Muscle of leg (tissue), 11 donors: ENCODE measurements around the gene RNF208. TPM values are rescaled to one million over a fixed set of nuclear protein-coding genes. Genes with fewer than 3 reads are reported as not detected.

ENCODE experiments used
- DNase-seq: peaks from one replicate; pipeline ENCODE4 v3.0.0; 2013
- H3K27ac ChIP-seq: one replicate; pipeline ENCODE4 v1.5.1; 2013; ENCODE audit warnings: mild to moderate bottlenecking, low read length, control low read depth
- H3K27me3 ChIP-seq: one replicate; pipeline ENCODE4 v1.6.1; 2013; ENCODE audit warnings: low read length; ENCODE audit not compliant: control insufficient read depth, insufficient read depth
- H3K36me3 ChIP-seq: one replicate; pipeline ENCODE4 v1.6.1; 2013; ENCODE audit warnings: low read length; ENCODE audit not compliant: control insufficient read depth, insufficient read depth
- H3K4me1 ChIP-seq: one replicate; pipeline ENCODE4 v1.6.1; 2013; ENCODE audit warnings: low read length; ENCODE audit not compliant: control insufficient read depth, insufficient read depth
- H3K4me3 ChIP-seq: one replicate; pipeline ENCODE4 v1.5.1; 2013; ENCODE audit warnings: low read length, control low read depth
- H3K9me3 ChIP-seq: replicated peaks from 2 replicates; pipeline ENCODE4 v1.6.1; 2013; ENCODE audit warnings: low read depth, low read length; ENCODE audit not compliant: control insufficient read depth
- WGBS: methylation state at CpG from one replicate; pipeline ENCODE4 v1.1.5; 2013; ENCODE audit warnings: missing lambda C conversion rate; ENCODE audit not compliant: insufficient coverage; 5-methylcytosine and 5-hydroxymethylcytosine counted together
- polyA plus RNA-seq, 8 donors: library from polyadenylated mRNA; unstranded; fragments of 120-200 nt; gene quantifications; one replicate each; pipeline versions ENCODE4 v1.2.1 to v1.2.3, GENCODE V29; 2013; ENCODE audit warnings: inconsistent platforms in 1 of 8, low replicate concordance in 1 of 8; ENCODE audit not compliant: insufficient read length in 8 of 8, insufficient read depth in 1 of 8
- total RNA-seq: library from RNA; stranded (reverse); fragments of 120-200 nt; gene quantifications from one replicate; pipeline ENCODE4 v1.2.4, GENCODE V29; 2013

Gene RNF208
- total and polyA plus RNA-seq, 9 donors = 0.18 to 5.1 (median 2.6) TPM

DNA sequence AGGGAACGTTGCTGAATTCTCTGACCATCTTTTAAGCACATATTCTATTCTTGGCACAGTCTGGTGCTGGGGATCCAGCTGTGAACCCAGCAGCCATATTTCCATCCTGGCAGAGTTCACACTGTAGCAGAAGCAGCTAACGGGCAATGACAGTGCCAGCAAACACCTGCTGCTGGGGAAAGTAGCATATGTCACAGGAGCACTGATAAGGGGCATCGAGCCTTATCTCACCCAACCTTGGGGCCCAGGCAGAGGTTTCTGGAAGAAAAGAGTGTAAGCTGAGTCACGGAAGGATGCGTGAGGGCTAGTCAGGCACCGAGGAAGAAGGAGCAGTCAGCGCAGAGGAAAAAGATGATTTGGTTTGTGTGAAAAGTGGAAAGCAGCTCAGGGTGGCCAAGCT lies 15.4 kb downstream of the RNF208 start:
- Histone ChIP-seq H3K4me3 (no peak overlapping the region), H3K9me3 (no peaks in the 10 kb centered on the region), H3K36me3 (peaks cover 14% of the 10 kb centered on the region), H3K27me3 (no peaks in the 10 kb centered on the region), H3K27ac (no peak overlapping the region), H3K4me1 (peaks cover 32% of the 10 kb centered on the region)
- DNase-seq = no peak
- WGBS = 94% methylated on average over 6 of the region's 7 CpGs

- Histone ChIP-seq H3K27ac (peak within 1 kb of the TSS; percentile 29), H3K4me3 (peak within 1 kb of the TSS; percentile 94), H3K27me3 (no peaks in the 10 kb centered on the region), H3K36me3 (peaks cover 14% of the 10 kb centered on the region), H3K9me3 (no peaks in the 10 kb centered on the region), H3K4me1 (peaks cover 40% of the 10 kb centered on the region)
- under 1% methylated on average over 97 of the region's 98 CpGs for WGBS
- peak; percentile 95 for DNase-seq
These were observed 16.6 kb downstream of the RNF208 start, which contains the start of the genes NDOR1 and TMEM203 for GRCh38 chr9:137205126-137206069. Gene NDOR1 (plus strand): TSS chr9:137205700. CDS start chr9:137205778, 78 bp downstream. Gene TMEM203 (minus strand): TSS chr9:137205648. CDS start chr9:137205414, 234 bp downstream.

- Histone ChIP-seq H3K4me3 (peak overlapping the region; percentile 94), H3K36me3 (peaks cover 11% of the 10 kb centered on the region), H3K4me1 (peaks cover 40% of the 10 kb centered on the region), H3K27ac (peak overlapping the region; percentile 29), H3K9me3 (no peaks in the 10 kb centered on the region), H3K27me3 (no peaks in the 10 kb centered on the region)
- WGBS = 18% methylated on average over 21 of the region's 21 CpGs
- no peak for DNase-seq
These were observed 17.3 kb downstream of the RNF208 start for GRCh38 chr9:137204731-137205125.

GRCh38 chr9:137202966-137203365 lies 19.1 kb downstream of the RNF208 start:
- WGBS = 70% methylated on average over 7 of the region's 8 CpGs
- Histone ChIP-seq H3K4me3 (no peak overlapping the region), H3K4me1 (peaks cover 57% of the 10 kb centered on the region), H3K36me3 (peaks cover 5% of the 10 kb centered on the region), H3K27ac (no peak overlapping the region), H3K9me3 (no peaks in the 10 kb centered on the region), H3K27me3 (no peaks in the 10 kb centered on the region)
- DNase-seq = no peak

- Histone ChIP-seq H3K9me3 (no peaks in the 10 kb centered on the region), H3K4me1 (peaks cover 59% of the 10 kb centered on the region), H3K36me3 (peaks cover 3% of the 10 kb centered on the region), H3K27ac (peak overlapping the region; percentile 49), H3K4me3 (peak overlapping the region; percentile 74), H3K27me3 (no peaks in the 10 kb centered on the region)
- 18% methylated on average over 22 of the region's 23 CpGs for WGBS
- DNase-seq = no peak
These were observed 20.7 kb downstream of the RNF208 start for GRCh38 chr9:137201205-137201868.

- DNase-seq = peak; percentile 99
- under 1% methylated on average over 116 of the region's 118 CpGs for WGBS
- no peaks in the 10 kb centered on the region for H3K27me3 ChIP-seq
- peaks cover 54% of the 10 kb centered on the region for H3K4me1 ChIP-seq
- peak within 1 kb of the TSS; percentile 74 for H3K4me3 ChIP-seq
- H3K9me3 ChIP-seq = no peaks in the 10 kb centered on the region
- peaks cover 3% of the 10 kb centered on the region for H3K36me3 ChIP-seq
- H3K27ac ChIP-seq = peak within 1 kb of the TSS; percentile 49
These were observed 21.5 kb downstream of the RNF208 start, which contains the start of gene TPRN for GRCh38 chr9:137200311-137201204. Gene TPRN (minus strand): TSS chr9:137200741. CDS start chr9:137200711, 30 bp downstream.

DNA sequence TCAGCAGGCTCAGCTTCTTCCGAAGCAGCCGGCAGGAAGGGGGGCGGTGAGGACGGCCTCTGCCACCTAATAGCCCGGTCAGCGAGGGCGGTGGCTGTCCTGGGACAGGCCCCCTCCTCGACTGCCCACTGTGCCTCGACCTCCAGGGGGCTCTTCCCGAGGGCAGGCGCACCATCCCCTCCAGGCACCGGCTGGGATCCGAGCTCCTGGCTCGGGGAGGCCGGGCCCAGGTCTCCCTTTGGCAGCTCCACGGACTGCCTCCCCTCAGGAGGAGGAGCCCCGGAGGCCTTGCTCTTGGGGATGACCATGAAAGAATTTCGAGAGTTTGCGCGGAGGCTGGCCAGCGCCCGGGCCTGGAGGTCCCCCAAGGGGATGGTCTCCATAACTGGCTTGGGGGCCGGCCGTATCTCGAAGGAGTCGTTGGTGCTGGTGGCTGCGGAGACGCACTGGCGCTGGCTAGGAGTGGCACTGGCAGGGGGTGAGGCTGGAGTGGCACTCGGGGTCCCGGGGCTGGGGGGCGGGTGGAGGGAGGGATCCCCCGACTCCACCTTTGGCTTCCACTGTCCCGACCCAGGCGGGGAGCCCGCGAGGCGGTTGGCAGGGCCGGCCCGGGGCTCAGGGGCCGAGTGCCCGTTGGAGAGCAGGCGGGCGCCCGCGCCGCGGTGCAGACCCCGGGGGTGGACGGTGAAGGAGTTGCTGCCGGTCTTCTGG lies 22.5 kb downstream of the RNF208 start:
- DNase-seq = no peak
- H3K4me3 ChIP-seq = peak overlapping the region; percentile 29
- H3K4me1 ChIP-seq = peaks cover 55% of the 10 kb centered on the region
- no peak overlapping the region for H3K27ac ChIP-seq
- WGBS = 6% methylated on average over 48 of the region's 51 CpGs
- no peaks in the 10 kb centered on the region for H3K27me3 ChIP-seq
- H3K9me3 ChIP-seq = no peaks in the 10 kb centered on the region
- peaks cover 3% of the 10 kb centered on the region for H3K36me3 ChIP-seq

GRCh38 chr9:137198902-137199283 lies 23.1 kb downstream of the RNF208 start:
- Histone ChIP-seq H3K27ac (no peak overlapping the region), H3K36me3 (peaks cover under 1% of the 10 kb centered on the region), H3K4me3 (no peak overlapping the region), H3K9me3 (no peaks in the 10 kb centered on the region), H3K27me3 (no peaks in the 10 kb centered on the region), H3K4me1 (peaks cover 53% of the 10 kb centered on the region)
- WGBS = 71% methylated on average over 10 of the region's 11 CpGs
- no peak for DNase-seq
